GM12874 (cell line): ENCODE results near the gene SERINC1.

ENCODE experiments used
- TF ChIP-seq, protein P1 (sequence below): IDR thresholded peaks from 2 replicates; pipeline ENCODE4 v1.5.1; 2011; ENCODE audit warnings: low read depth, mild to moderate bottlenecking, control low read depth, low read length, moderate library complexity; ENCODE audit not compliant: insufficient read depth

The SERINC1 gene

DNA sequence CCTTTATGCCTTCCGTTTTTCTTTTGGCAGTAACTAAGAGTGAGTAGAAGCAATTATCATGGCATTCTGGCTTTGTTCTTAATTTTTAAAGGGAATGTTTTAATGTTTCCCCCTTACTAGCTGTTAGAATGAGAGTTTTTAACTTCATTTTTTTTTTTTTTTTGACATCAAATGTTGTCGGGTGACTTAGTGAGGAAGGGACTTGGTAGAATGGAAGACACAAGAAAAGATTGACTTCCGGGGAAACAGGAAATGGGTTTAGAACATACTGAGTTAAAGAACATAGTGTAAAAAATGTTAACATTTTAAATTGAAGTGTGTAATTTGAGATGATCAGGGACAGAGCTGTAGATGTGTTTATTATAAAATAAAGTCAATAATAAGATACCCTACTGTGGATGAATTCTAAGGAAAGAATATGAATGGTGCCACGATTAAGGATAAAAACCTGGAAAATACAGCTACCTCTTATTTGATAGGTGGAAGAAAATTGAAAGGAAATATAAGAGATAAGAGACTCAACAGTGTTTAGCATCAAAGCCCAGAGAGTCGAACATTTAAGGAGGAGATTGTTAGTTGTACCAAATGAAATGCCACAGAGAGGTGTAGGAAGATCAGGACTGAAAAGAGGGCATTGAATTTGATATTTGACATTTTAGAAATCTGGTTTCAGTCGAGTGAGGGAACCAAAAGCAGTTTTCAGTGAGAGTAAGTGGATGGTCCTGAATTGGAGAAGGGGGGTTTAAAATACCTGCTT, 62.7 kb downstream of the SERINC1 start:
- TF ChIP-seq, protein P1, sequence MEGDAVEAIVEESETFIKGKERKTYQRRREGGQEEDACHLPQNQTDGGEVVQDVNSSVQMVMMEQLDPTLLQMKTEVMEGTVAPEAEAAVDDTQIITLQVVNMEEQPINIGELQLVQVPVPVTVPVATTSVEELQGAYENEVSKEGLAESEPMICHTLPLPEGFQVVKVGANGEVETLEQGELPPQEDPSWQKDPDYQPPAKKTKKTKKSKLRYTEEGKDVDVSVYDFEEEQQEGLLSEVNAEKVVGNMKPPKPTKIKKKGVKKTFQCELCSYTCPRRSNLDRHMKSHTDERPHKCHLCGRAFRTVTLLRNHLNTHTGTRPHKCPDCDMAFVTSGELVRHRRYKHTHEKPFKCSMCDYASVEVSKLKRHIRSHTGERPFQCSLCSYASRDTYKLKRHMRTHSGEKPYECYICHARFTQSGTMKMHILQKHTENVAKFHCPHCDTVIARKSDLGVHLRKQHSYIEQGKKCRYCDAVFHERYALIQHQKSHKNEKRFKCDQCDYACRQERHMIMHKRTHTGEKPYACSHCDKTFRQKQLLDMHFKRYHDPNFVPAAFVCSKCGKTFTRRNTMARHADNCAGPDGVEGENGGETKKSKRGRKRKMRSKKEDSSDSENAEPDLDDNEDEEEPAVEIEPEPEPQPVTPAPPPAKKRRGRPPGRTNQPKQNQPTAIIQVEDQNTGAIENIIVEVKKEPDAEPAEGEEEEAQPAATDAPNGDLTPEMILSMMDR = no peak

DNA sequence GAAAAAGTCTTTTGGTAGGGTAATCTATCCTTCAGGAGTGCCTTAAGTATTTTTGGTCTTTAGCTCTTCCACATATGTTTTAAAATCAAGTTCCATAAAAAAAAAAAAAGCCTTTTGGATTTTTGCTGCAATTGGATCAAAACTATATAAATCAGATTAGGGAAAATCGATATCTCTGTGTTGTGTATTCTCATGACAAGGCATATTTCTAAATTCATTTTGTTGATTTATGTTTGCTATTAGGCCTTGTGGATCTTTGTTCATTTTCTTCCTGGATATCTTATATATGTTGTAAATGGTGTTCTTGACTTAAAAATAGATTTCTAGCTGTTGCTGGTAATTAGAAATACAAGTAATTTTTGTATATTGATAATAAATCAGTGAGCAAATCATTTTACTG, 63.4 kb downstream of the SERINC1 start:
- TF ChIP-seq, protein P1 = no peak

DNA sequence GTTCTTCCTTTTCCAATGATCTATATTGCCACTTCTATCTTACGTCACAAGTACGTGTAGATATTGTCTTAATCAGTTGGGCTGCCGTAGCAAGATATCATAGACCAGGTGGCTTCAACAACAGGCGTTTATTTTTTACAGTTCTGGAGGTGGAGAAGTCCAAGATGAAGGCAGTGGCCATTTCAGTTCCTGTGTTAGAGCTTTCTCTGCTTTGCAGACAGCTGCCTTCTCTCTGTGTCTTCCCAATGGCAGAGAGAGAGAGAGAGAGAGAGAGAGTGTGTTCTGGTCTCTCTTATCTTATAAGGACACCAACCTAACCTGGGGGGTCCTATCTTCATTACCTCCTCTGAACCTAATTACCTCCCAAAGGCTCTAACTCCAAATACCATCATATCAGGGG, 63.9 kb downstream of the SERINC1 start:
- TF ChIP-seq, protein P1 = no peak

DNA sequence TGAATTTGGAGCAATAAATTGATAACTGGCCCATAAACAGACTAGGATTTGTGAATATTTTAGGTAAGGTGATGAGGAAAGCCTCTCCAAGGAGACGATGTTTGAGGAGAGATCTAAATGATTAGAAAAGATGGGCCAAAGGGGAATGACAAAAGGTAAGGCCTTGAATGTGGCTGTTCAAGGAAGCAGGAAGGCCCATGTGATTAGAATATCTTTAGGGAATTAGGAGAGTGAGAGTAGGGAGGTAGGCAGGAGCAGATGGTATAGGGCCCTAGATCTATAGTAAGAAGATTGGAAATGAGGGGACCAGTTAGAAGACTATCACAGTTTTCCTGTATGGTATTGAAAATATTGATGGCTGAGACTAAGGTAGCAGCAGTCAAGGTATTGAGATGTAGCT, 65.4 kb downstream of the SERINC1 start:
- TF ChIP-seq, protein P1 = no peak

DNA sequence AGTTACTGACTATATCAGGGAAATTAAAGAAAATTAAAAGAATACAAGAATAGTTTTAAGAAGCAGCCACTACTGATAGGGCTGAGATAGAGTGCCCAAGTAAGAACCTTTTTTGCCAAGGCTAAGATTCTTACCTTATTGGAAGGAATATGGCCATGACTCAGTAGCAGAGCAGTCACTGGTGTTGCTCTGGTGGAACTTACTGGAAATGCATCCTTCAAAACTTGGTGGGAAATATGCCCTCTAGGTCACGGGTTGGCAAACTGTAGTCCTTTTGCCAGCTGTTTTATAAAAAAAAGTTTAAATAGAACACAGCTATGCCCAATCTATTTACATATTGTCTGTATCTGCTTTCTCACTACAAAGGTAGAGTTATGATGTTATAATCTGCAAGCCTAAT, 66.2 kb downstream of the SERINC1 start:
- TF ChIP-seq, protein P1 = no peak

- TF ChIP-seq, protein P1 = no peak
Observed at GRCh38 chr6:122404444-122404843, 67.2 kb downstream of the SERINC1 start.

GRCh38 chr6:122401104-122401503, 70.5 kb downstream of the SERINC1 start:
- TF ChIP-seq, protein P1 = no peak
